HG03571 (cell line): ENCODE results near the gene NFIB.

Experiments
- ATAC-seq: cut with Tn5 transposase; IDR thresholded peaks from one replicate; pipeline ENCODE4 v1.9.1; 2021; ENCODE audit not compliant: unreplicated experiment

The NFIB gene

DNA sequence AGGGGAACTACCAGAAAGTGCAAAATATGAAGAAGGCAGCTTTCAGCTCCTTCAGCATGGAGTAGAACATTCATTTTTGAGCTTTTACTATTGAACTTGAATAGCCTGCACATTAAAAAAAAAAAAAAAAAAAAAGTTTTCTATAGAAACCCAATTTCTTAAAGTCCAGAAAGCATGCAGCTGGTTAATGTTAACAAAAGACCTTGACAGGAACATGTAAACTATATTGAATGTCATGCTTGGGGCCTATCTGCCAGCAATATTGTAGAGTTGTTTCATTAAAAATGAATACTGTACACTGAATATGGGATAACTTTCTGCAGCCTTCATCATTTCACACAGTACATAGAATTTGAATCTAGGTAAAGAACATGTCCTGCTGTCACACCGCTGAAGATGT lies 230.6 kb downstream of the NFIB start:
- ATAC-seq, result no peak

DNA sequence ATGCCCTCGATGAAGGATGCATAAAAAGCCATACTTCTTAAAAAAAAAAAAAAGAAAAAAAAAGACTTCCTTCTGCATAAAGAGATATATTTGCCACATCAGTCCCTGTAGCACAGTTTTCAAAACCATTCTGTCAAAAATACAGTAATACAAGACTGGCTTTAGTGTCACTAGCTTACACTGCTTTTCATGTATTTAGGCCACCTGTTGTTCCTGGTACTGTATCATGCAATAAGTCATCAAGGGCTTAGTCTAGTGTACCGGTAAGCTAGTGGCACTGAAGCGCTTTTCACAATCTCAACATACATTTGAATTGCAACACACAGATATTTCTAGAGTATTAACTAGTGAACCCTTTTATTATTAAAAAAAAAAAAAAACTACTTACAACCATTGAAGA lies 231.2 kb downstream of the NFIB start:
- no peak for ATAC-seq

DNA sequence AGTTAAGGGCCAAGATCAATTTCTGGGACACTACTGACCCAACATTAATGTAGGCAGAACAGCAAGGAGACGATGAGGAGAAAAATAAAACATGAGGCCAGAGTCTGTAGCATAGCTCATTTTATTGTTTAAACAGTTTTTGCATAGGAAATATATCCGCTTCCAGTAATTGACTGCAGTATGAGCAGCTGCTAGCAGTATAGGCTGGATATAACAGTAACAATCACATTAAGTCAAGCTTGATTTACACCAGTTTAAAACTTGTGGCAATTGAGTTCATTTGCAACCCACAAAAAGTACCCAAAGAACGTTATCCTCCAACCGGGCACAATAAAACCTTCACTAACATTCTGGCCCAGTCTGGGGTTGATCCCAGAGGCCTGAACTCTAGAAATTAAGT lies 232.2 kb downstream of the NFIB start:
- no peak for ATAC-seq

DNA sequence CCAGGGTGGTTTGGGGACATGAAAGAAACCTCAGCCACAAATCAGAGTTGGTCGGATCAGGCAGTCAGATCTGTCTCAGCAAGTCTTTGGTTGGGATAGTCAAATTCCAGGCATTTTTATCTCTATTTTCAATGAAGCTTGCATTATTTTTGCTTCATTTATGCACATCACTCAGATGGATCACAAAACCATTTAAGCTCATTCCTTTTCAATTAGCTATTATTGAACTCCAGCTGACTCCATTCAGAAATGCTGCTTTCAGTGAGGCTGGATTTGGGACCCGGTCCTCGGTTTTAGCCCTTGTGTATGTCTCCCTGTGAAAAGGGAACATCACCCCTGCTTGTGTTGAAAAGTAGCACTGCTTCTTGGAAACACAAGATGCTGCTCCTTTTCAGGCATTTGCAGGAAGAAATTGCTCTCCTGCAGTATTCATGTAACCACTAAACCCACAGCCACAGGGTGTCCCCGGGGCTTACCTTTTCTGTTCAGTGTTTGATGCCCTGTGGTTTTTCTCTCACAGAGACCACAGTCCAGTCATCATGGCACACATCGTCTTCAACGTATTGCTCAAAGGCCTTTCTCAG lies 232.9 kb downstream of the NFIB start:
- no peak for ATAC-seq

DNA sequence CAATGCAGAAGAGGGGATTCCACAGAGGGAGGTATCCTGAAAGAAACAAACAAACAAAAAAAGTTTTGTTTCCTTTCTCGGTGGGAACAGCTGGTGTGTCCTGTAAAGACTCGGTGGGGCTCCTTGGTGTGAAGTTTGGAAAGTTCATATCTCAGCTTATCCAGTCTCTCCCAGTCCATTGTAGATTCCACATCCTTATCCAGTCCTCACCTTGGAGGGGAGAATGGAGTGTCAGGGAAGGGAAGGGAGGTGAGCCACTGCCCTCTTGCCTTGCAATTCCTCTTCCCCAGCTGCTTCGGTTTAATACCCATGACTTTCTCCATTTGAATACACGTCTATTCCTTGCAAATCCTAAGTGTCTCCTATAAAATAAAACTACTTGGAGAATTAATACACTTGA lies 234.5 kb downstream of the NFIB start:
- ATAC-seq, result no peak

DNA sequence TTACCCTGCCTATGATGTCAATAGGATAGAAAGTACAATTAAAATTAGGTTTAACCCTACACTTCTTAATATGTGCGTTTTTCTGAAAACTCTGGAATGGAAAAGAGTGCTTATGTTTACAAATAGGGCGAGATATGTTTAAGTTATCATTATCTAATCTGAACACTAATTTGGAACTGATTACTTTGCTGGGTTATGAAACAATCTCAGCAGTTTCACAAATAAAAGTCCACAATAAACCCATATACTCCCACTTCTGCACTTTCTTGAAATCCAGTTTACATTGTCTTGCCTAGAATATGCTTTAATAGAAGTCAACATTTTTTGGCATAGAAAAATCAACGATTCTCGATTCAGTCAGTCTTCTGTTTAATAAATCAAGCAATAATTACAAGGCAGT lies 236.3 kb downstream of the NFIB start:
- ATAC-seq, result no peak

DNA sequence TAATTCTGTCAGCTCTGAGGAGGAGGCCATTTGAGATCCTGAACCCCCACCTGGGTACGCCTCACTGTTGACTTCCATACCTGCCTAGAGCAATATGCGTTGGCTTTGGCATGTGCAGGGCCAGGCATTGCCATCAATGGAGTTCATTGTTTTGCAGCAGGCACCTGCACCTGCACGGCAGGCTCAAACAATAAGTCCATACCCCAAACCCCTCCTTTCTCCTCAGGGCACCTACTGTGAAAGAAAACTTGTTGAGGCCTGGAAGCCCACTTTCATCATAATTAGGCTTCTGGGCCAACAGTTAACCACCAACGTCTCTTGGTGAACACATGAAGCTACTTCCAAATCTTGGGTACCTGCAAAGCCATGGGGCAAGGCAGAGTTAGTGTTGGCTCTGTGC lies 238.7 kb downstream of the NFIB start:
- no peak for ATAC-seq

DNA sequence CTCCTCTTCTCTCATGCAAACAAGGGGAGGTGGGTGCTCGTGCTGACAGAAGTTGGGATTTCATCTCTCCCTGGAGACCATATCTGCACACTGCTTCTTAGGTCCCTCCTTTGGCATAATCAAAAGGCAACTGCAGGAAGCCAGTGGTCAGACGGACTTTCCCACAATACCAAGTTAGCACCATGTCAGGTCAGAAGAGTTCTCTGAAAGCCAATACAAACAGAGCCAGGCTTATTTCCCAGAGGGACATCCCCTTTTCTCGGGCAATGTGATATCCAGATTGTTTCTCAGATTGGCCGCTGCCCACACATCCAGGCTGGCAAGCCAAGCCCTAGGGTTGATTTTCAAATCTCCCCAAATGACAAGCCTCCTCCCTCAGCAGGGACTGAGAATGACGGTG lies 241.1 kb downstream of the NFIB start:
- no peak for ATAC-seq

DNA sequence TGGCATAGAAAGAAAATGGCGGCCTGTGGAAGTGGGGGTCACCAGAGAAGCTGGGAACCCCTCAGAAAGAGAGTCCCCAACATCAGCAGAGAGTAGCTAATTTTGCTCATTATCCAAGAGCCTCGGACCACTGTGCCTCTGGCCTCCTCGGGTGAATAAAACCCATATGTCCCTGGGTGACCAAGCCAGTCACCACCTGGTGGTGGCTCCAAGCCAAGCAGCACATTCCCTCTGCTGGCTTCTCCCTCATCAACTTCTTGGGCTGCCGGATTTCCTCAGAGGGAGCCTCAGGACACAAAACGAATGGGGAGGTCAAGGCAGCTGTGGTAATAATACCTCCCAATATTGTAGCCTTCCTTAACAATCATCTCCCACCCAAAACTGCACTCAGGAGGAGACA lies 242.5 kb downstream of the NFIB start:
- ATAC-seq, result no peak

DNA sequence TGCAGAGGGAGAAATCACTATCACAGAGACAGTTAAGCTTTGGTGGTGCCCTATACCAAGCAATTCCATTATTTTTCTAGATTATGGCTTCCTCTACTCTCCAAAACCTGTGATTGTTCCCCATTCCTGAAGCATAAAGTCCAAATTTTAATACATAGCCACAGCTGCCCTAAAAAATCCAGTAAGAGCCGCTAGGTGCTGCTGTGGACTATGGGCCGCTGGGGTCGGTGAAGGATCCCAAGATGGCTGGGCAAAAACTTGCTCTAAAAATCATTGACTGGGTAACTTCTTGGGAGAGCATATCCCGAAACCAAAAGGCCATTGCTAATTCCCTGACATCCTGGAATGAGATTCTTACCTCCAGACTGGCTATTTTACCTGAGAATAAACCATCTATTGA lies 245.3 kb downstream of the NFIB start:
- ATAC-seq, result no peak

DNA sequence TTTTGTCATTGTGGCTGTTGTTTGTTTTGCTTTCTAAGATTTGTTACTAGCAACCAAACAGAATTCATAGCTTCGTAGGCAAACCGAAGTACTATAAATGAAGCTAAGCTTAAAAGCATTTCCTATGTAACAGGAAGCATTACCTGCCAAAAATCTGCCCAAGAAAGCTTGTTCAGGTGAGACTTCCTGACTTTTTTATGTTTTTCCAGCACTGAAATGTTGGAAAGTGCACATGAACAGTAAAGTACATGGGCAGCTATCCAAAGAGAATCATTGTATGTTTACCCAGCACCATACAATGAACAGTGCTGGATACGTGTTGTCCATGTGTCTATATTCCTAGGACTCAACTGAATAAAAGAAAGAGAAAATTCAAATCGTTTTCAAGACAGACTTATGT lies 247.1 kb downstream of the NFIB start:
- no peak for ATAC-seq

DNA sequence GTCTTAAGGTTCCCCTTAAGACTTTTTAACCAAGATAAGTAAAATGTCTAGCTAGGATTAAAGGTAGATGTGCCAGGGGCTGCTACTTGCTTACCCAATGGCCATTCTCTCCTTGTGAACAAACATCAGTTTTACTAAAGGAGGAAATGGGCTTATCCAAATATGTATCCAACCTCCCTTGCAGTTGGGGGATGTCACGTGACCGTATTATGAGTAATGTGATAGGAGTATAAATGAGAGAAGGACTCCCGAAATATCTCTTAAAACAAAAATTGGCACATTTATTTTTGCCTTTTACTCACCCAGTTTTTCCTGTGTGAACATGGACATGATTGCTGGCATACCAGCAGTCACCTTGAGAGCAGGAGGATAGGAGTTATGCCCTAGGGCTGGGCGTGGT lies 247.9 kb downstream of the NFIB start:
- ATAC-seq, result no peak

DNA sequence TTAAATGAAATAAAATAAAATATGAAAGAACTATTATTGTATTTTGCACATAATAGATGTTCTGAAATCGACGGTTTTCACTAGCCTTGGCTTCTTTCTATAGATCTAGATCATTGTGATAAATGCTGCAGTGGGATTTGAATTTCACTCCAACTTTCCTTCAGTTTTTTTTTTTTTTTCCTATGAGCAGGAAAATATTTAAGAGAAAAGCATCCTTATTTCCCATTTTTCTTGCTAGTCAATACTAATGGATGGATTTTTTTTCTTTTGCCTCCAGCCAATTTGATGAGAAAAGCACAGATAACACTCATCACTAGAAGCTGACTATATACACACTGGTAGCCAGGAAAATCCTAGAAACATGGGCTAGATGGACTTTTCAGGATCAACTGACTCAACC lies 249.0 kb downstream of the NFIB start:
- ATAC-seq, result no peak

DNA sequence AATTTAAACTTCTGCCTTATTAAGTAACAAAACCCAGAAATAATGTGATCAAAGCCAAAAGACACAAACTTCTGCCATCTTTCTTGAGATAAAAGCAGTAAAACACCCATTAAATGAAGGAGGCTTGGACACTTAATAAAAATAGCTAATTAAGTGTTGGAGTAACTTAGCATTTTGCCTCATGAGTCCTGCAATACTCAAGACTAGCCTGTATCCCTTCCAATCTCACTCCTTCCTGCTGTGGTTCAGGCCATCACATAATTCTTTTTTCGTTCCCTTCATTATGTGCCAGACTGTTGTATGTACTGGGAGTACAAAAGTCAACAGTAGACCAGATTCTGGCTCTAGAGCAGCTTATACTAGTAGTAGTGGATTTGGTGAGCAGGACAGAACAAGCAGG lies 250.2 kb downstream of the NFIB start:
- no peak for ATAC-seq

DNA sequence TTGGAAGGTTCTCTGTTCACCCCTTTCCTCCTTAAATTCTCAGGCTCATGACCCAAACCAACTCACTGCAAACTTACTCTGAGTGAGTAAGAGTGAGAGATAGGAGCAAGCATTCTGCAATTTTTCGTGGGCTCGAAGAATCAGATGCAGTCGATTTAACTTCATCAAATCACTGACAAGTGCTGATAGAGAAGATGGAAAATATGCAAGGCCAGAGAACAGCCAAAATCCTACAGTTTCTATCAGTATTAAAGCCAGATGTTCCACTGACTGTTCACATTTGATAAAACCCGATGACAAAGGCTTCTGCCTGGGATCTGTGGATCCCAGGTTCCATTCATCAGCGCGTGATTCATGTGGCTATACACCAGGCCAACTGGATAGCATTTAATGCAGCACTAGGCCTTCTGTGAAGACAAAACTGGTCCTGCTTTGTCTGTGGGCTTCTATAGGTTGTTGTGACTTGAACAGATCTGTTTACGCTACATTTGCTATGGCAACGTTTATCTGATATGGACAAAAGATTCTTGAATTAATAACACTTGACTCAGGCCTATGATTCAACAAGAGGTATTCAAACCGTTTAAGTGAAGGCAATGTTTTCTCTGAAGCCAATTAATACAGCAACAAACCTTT lies 251.2 kb downstream of the NFIB start:
- ATAC-seq, result no peak

DNA sequence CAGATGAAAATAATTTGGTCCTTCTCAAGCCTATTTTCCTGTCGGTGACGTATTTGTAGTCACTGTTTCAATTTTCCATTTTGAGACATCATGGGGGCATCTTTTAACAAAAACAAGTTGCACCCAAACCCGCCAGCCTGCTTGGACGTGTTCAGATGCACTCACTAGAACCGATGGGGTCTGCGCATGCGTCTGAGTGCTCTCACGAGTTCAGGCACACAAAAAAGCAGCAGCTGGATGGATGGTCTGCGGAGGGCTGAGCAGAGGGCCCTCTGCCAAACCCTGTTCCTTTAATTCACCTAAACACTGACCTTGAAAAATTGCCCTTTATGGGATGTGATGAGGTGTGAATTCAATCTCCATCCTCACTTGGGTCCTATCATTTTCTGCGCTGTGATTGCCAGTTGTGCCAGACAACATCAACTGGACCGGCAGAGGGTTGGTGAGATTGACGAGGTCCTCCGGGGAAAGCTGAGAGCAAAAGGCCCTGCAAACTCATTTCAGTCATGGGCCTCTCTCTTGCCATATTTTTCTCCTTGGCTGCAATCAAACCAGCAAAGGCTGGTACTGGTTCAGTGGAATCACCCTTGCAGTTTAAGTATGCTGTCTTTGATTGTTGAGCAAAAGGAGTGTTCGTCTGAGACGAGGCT lies 251.9 kb downstream of the NFIB start:
- ATAC-seq, result no peak

DNA sequence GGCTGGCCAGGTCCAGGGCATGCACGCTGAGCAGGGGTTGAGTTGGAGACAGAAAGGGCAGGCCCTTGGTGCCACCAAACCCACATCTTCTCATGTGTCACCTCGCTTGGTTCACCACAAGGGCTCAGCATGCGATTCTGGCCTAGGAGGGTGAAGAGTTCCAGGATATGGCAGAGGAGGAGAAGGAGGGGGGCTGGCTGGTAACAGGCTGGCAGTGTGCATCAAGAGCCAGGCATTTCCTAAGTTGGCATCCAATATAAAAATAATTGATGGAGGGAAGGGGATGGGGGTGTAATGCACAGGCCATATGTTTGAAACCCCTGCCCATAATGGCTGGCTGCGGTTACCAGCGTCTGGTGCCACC lies 255.6 kb downstream of the NFIB start:
- no peak for ATAC-seq

DNA sequence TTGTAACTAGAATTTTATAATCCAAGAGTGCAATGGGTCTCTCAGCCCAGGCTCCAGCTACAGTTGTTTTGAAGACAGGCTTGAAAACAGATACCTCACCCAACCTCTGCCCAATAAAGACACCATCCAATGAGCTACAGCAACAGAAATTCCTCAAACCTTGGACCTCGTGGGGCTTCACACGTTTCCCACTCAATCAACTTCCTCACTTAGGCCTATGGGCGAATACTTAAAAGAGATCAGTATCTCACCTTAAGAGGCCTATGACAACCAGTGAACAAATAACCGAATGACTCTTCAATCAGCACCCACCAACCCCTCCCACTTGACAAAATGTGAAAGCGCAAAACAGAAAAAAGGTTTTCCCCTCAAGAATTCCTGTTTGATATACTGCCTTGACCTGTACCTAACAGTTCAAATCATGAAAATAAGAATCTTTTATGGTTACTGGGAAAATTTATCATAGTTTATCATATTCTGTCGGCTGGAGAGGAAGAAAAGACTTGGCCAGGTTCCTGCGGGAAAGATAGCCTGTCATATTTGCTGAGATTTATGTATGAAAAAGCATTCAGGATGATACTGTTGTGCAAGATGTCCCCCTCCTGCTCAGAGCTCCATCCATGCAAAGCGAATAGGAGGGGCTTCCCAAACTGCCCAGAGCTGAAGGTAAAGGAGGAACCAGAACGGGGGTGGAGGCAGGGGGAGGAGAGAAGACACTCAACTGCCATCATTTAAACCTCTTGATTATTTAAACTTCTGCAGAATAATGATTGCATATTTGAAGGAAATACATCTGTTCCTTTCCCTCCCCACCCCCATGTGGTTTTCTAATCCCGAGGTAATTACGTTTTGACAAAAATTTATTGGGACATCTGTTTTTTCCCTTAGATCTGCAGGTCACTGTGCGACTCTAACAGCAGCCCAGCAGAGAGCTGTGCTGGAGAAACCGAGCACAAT lies 256.3 kb downstream of the NFIB start:
- no peak for ATAC-seq

DNA sequence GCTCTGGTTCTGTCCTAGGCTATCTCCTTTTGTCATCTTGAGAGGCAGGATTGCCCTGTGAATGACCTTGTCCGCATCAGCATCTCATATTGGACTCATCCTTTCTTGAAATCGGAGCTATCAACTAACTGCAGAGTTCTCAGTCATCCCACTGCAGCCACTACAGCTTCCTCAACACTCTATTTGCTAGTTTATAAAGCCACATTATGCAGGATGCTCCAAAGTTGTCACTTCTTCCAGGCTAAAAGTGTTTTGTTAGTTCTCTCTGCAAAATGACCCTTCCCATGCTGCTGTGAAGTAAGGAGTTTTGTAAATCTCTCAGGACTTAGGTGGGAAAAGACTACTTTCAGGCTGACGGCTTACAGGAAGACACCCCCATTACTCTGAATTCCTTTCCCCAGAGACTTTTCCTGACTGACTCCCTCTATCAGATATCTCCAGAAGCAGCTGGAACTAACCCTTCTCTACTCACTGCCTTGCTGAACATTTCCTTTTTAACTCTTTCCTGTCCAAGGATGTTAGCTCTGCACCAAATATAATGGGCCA lies 257.6 kb downstream of the NFIB start:
- ATAC-seq, result no peak

DNA sequence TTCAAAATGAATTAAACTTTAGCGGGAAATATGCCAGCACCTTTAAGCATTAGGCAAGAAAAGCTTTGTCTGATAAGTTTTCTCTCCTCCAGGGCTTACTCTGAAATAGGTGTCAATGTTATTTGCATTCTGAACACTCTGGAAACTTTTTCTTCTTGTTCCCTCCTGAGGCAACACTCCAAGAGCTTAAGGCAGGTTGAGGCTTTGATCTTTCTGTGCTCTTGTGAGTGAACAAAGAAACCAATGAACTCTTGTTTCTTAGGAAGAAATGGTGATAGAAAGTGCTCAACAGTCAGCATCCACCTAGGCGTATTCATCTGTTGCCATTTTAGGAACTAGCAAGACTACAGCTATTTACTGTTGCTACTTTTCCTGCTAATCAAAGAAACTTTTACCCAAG lies 259.8 kb downstream of the NFIB start:
- no peak for ATAC-seq

DNA sequence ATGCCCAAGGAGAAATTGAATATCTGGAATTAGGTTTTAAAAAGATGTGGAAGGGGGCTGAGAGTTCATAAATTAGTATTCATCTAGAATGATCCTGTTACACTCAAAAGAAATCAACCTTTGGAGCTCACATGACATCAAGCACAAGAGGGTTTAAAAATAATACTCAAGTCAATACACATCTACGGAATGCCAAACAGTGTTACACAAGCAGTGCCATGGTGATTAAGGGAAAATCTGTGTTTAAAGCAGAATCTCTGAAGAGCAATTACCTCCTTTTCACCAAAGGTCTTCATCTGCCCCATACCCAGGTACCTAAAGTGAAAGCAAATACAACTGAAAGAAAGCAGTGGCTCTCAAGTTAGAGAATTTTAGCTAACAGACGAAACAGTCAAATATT lies 261.6 kb downstream of the NFIB start:
- no peak for ATAC-seq

DNA sequence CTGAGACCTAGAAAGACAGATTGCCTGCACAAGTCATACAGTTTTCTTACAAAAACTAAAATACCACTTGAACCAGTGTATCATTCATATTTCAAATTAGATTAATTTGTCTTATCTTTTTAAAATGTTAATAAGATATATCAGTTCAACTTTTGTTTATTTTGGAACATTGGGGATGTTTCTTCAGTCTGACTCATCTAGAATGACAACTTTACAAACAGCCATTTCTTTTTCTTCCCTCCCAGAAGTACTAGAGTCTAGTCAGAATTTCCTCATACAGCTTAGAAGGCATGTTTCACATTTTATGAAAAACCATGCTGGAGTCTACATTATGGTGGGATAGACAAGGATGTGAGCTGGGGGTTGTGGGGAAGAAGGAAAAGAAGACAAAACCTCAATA lies 262.5 kb downstream of the NFIB start:
- no peak for ATAC-seq
